Kasumi-1 (cell line): Measurements from ENCODE around the gene SLC6A4.
"Not testable (repeated sequence)": the region's sequence is repeated elsewhere in the genome, so short reads cannot be mapped to it uniquely, and the experiment has no call there.

Source experiments
- DNase-seq, 2 experiments: peaks; one replicate each; lab custom pipeline; 2025; lab: John Stamatoyannopoulos, UW

Gene SLC6A4

GRCh38 chr17:30219315-30219714, 16.2 kb downstream of the SLC6A4 start:
- no peak for DNase-seq

GRCh38 chr17:30218799-30219198, 16.7 kb downstream of the SLC6A4 start:
- no peak for DNase-seq

GRCh38 chr17:30217746-30218245, 17.7 kb downstream of the SLC6A4 start:
- DNase-seq: no peak

GRCh38 chr17:30217054-30217453, 18.4 kb downstream of the SLC6A4 start:
- no peak for DNase-seq

- DNase-seq: no peak
These were observed 22.7 kb downstream of the SLC6A4 start for GRCh38 chr17:30212750-30213149.

- no peak for DNase-seq
These were observed 24.1 kb downstream of the SLC6A4 start for GRCh38 chr17:30211371-30211770.

GRCh38 chr17:30210901-30211300, 24.6 kb downstream of the SLC6A4 start:
- DNase-seq: no peak

GRCh38 chr17:30210366-30210765, 25.1 kb downstream of the SLC6A4 start:
- DNase-seq: no peak

GRCh38 chr17:30209930-30210329, 25.6 kb downstream of the SLC6A4 start:
- DNase-seq: no peak

- DNase-seq: peak in 1 of 2 experiments; percentile 2
These were observed 27.3 kb downstream of the SLC6A4 start for GRCh38 chr17:30208214-30208613.

- no peak for DNase-seq
These were observed 27.8 kb downstream of the SLC6A4 start for GRCh38 chr17:30207655-30208054.

GRCh38 chr17:30203471-30203981, 32.0 kb downstream of the SLC6A4 start:
- DNase-seq: no peak

GRCh38 chr17:30200656-30201055, 34.8 kb downstream of the SLC6A4 start:
- not testable (repeated sequence) for DNase-seq

- no peak for DNase-seq
These were observed 35.4 kb downstream of the SLC6A4 start for GRCh38 chr17:30200106-30200505.

GRCh38 chr17:30199600-30199999, 35.9 kb downstream of the SLC6A4 start:
- DNase-seq: no peak

- DNase-seq: no peak
These were observed 38.1 kb downstream of the SLC6A4 start for GRCh38 chr17:30197416-30197815.

GRCh38 chr17:30196504-30196903, 39.0 kb downstream of the SLC6A4 start:
- DNase-seq: peak in 1 of 2 experiments; percentile 5

- no peak for DNase-seq
These were observed 44.4 kb downstream of the SLC6A4 start for GRCh38 chr17:30191072-30191471.

GRCh38 chr17:30188211-30188939, 47.1 kb downstream of the SLC6A4 start:
- DNase-seq: no peak

GRCh38 chr17:30187573-30187972, 47.9 kb downstream of the SLC6A4 start:
- DNase-seq: no peak

- no peak for DNase-seq
These were observed 48.7 kb downstream of the SLC6A4 start for GRCh38 chr17:30186761-30187160.

- no peak for DNase-seq
These were observed 58.6 kb downstream of the SLC6A4 start for GRCh38 chr17:30176855-30177254.

- DNase-seq: no peak
These were observed 60.9 kb downstream of the SLC6A4 start for GRCh38 chr17:30174556-30174955.

- no peak for DNase-seq
These were observed 61.8 kb downstream of the SLC6A4 start for GRCh38 chr17:30173649-30174048.
